Suppressor macrophage treated with lipopolysaccharide for 1 hour (primary cell): Measurements from ENCODE around the gene ZNF25.
A peak's percentile ranks its signal among the peaks of the same experiment; 100 is the strongest.
"Not testable (repeated sequence)": the region's sequence is repeated elsewhere in the genome, so short reads cannot be mapped to it uniquely, and the experiment has no call there.

ENCODE experiments used
- DNase-seq, 3 donors: peaks; one replicate each; pipeline ENCODE4 v3.0.0-alpha.2; 2020 to 2022

The ZNF25 gene

GRCh38 chr10:37976091-37976879, at the start of gene ZNF25:
Gene ZNF25, minus strand, starts transcription at chr10:37976647. Its CDS starts 4,925 bp downstream, at chr10:37971722.
- peak; percentile 98 to 100 (median 99) for DNase-seq

GRCh38 chr10:38025283-38025682, 48.8 kb upstream of the ZNF25 start:
- DNase-seq = peak; percentile 22 to 31 (median 27)

- not testable (repeated sequence) for DNase-seq
Measured at GRCh38 chr10:38019124-38019523, 42.7 kb upstream of the ZNF25 start.

GRCh38 chr10:38016354-38016753, 39.9 kb upstream of the ZNF25 start:
- DNase-seq = no peak

- DNase-seq = peak; percentile 98 to 100 (median 98)
Measured at GRCh38 chr10:38010119-38010903, 33.9 kb upstream of the ZNF25 start, which contains the start of gene ZNF33A. Gene ZNF33A, plus strand, starts transcription at chr10:38010675. Its CDS starts 1,667 bp downstream, at chr10:38012342.

GRCh38 chr10:38007991-38008390, 31.5 kb upstream of the ZNF25 start:
- peak in 2 of 3 donors; percentile 43 to 65 for DNase-seq

- peak; percentile 53 to 71 (median 57) for DNase-seq
Measured at GRCh38 chr10:38007551-38007950, 31.1 kb upstream of the ZNF25 start.

GRCh38 chr10:38003588-38003987, 27.1 kb upstream of the ZNF25 start:
- DNase-seq = no peak

- DNase-seq = no peak
Measured at GRCh38 chr10:38003026-38003425, 26.6 kb upstream of the ZNF25 start.

- DNase-seq = not testable (repeated sequence)
Measured at GRCh38 chr10:38000474-38000873, 24.0 kb upstream of the ZNF25 start.

GRCh38 chr10:37998920-37999319, 22.5 kb upstream of the ZNF25 start:
- not testable (repeated sequence) for DNase-seq

- DNase-seq = peak in 1 of 3 donors; percentile 20
Measured at GRCh38 chr10:37992083-37992482, 15.6 kb upstream of the ZNF25 start.

GRCh38 chr10:37991655-37992054, 15.2 kb upstream of the ZNF25 start:
- DNase-seq = no peak

- DNase-seq = no peak
Measured at GRCh38 chr10:37976880-37977203, 395 bp upstream of the ZNF25 start.

GRCh38 chr10:37975401-37975991, 951 bp downstream of the ZNF25 start:
- peak; percentile 21 to 53 (median 52) for DNase-seq

- DNase-seq = no peak
Measured at GRCh38 chr10:37972396-37972795, 4.1 kb downstream of the ZNF25 start.

GRCh38 chr10:37965006-37965405, 11.4 kb downstream of the ZNF25 start:
- no peak for DNase-seq

GRCh38 chr10:37960591-37961137, 15.8 kb downstream of the ZNF25 start:
- no peak for DNase-seq

GRCh38 chr10:37957841-37958240, 18.6 kb downstream of the ZNF25 start:
- no peak for DNase-seq

- DNase-seq = no peak
Measured at GRCh38 chr10:37952926-37953325, 23.5 kb downstream of the ZNF25 start.

GRCh38 chr10:37952043-37952755, 24.2 kb downstream of the ZNF25 start:
- peak in 1 of 3 donors; percentile 19 for DNase-seq

- DNase-seq = no peak
Measured at GRCh38 chr10:37948210-37948609, 28.2 kb downstream of the ZNF25 start.
